ENCODE data around the gene IGFBP1. TPM values are rescaled to one million over a fixed set of nuclear protein-coding genes. Genes with fewer than 3 reads are reported as not detected.
A peak's percentile ranks its signal among the peaks of the same experiment; 100 is the strongest.

Gene IGFBP1
- total RNA-seq, 1 donor from 2014 or later, result not detected

DNA sequence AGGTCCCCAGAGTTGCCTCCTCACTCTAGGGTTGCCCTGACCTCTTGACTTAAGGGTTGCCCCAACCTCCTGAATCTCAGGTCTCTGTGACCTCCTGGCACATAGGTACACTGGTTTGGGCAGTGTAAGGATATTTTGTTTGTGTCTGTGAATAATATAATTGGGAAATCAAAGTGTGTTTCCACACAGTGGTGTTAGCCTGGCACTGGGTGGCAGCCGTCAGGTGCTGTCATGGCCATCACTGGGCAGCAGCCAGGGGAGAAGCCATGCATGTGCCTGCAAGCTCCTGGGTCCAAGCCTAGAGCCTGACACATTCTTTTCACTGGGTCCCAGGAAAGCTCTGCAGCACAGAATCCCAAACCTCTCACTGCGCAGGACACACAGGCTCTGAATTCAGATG is 11.8 kb upstream of the IGFBP1 start:
- DNase-seq (ENCODE audit: low spot score), result no peak
- intact Hi-C loops (cut with DNase I), result no loop called here
- no peak for ATAC-seq

DNA sequence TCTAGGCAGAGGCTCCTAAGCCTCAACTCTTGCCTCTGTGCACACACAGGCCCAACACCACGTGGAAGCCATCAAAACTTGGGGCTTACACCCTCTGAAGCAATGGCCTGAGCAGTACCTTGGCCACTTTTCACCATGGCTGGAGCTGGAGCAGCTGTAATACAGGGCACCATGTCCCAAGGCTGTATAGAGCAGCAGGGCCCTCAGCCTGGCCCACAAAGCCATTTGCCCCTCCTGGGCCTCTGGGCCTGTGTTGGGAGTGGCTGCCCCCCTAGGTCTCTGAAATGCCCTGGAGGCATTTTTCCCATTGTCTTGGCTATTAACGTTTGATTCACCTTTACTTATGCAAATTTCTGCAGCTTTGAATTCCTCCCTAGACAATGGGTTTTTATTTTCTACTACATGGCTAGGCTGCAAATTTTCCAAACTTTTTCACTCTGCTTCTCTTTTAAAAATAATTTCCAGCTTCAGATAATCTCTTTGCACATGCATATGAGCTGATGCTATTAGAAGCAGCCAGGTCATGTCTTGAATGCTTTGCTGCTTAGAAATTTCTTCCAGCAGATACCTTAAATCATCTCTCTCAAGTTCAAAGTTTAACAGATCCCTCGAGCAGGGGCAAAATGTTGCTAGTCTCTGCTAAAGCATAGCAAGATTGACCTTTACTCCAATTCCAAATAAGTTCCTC is 9.7 kb upstream of the IGFBP1 start:
- intact Hi-C loops (cut with DNase I), result no loop called here
- DNase-seq (ENCODE audit: low spot score) (no peak), ATAC-seq (no peak)

DNA sequence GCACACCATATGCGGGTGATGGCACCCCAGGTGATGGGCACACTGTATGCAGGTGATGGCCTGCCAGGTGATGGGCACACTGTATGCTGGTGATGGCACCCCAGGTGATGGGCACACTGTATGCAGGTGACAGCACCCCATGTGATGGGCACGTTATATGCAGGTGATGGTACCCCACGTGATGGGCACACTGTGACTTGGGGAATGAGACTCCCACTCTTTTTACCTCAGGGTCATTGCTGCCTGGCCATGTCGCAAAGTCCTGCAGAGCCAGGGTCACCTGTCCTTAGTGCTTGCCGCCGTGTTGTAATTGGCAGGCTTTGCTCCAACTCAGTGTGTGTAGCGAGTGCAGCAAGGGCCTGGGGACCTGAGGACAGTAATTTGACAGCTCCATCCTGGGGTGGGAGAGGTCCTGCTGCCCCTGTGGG is 7.8 kb upstream of the IGFBP1 start:
- intact Hi-C loops (cut with DNase I), result no loop called here
- ATAC-seq, result no peak

DNA sequence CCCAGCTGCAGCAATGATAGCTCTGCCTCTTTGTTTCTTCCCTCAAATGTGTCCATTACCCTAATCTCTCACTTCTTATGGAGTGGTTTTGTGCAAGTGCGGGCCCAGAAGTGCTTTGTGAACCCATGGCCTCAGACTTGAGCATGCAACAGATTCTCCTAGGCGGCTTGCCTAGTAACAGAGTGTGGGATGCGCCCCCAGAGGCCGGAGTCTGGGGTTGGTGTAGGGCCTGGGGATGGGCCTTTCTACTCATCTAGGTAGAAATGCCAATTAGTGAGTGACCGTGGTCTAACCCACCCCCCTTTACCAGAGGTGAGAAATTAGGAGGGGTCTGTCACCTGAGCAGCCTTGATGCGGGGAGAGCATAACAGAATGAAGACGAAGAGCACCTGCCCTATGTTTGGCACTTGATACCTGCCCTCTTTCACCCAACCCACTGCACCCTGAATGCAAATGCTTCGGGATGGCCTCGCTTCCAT is 7.0 kb upstream of the IGFBP1 start:
- intact Hi-C loops (cut with DNase I), result no loop called here
- no peak for ATAC-seq

More for the DNA sequence above, 7.8 kb upstream of the IGFBP1 start:
- DNase-seq (ENCODE audit: low spot score), result no peak

DNA sequence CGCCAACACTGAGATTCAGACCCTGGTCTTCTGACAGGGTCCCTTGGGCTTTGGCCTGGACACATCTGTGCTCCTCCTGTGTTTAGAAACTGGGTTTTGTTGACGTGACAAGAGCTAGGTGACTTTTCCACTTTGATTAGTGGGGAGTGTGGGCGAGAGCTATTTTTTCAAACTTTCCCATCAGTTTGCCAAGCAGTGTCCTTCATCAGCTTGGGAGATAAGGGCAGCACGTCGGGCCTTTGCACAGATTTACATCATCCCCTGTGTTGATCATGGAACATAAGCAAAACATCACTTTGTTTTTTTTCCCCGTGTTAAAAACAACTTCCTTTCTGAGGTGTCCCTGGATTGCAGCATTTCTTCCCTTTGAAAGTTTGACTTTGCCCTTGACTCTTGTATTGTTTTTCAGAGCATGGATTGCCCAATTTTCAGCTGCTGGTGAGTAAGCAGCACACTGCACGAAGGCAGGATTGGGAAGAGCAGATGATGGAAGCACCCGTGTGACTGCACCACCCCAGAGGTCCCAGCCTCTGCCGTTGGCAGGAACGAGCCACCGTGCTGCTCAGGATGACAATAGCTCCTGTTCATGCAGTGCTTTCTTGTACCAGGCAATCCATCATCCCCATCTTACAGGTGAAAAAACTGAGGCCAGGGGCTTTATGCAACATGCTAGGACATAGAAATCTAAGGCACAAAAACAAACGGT is 6.4 kb upstream of the IGFBP1 start:
- ATAC-seq, result no peak
- DNase-seq (ENCODE audit: low spot score), result no peak
- intact Hi-C loops (cut with DNase I), result no loop called here

More for the DNA sequence above, 7.0 kb upstream of the IGFBP1 start:
- no peak for DNase-seq (ENCODE audit: low spot score)

DNA sequence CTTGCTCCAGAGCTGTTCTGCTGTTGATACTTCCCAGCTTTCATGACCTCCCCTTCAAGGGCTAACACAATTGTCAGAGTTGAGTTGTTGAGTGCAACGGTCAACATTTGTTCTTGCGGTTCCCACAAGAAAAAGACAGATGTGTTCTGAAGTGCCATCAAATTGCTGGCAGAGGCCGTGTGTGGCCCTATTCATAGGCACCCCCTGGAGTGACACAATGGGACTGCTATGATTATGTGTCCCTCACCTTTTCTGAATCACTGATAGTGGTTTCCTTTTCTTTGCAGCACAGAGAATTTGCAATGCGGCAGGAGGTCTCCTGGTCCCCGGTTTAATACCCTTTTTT is 5.8 kb upstream of the IGFBP1 start:
- no peak for DNase-seq (ENCODE audit: low spot score)
- intact Hi-C loops (cut with DNase I), result no loop called here
- no peak for ATAC-seq

DNA sequence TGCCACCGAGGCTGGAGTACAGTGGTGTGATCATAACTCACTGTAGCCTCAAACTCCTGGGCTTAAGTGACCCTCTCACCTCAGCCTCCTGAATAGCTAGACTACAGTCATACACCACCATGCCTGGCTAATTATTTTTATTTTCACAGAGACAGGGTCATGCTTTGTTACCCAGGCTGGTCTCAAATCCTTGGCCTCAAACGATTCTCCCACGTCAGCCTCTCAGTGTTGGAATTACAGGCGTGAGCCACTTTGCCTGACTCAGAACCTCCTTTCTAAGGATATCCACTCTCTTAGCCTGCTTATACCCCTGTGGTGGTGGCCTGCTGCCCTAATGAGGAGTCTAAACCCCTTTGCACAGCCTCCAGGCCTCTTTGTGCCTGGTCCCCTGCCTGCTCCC is 4.2 kb upstream of the IGFBP1 start:
- intact Hi-C loops (cut with DNase I), result no loop called here
- DNase-seq (ENCODE audit: low spot score), result no peak
- ATAC-seq, result no peak

DNA sequence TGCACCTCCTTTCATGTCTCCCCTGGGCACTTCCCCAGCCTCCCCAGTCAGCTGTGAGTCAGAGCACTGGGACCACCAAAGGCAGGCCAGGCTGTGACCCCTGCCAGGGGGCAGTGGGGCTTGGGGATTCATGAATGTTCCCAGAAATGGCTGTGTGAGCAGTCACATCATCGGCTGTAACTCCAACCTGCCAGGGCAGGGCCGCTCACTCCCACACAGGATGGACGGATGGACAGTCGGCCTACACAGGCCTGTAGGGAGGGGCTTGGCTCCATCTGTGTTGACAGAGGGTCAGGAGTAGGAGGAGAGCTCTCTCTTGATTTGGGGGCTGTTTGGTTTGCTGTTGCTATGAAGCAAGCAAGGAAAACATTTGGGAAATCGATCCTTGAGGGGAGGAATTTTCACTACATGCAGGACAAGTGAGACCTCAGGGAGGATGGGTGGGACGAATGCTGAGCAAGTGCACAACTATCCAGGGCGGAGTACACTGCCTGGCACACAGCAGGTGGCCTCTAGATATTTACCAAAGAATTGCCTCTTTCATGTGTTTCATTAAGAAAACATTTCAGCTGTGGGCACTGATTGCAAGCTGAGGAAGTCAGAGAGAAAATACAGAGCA is 2.9 kb upstream of the IGFBP1 start:
- ATAC-seq (peak; percentile 23), DNase-seq (ENCODE audit: low spot score) (no peak)
- intact Hi-C loops (cut with DNase I), result no loop called here

DNA sequence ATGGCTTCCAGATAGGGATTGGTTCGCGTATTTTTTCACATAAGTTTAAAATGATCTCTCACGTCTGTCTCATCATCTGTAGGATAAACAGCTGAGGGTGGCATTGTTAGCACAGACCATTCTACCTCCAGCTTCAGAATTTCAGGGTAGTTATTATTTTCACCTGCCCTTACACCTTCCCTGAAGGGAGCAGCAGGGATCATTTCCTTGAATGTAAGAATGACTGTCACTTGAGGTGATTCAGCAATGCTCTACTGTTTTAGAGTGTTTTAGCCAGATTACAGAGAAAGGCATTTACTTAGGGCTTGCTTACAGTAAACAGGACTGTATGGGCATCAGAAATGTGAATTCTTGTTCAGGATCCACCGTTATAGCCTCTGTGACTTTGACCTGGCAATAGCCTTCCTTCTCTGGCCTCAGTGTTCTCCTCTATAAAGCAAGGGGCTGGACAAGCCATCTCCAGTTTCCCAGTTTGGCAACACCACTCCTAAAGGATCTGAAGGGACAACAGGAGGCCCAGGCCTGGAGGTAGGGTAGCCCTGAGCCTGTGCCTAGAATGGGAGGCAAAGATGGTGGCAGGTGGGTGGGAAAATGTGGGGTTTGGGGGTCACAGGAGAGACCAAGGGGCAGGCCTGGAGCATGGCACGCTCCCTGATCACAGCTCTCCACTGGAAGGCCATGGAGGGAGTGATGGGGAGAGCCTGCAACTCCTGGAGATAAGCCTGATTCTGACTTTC is 1.2 kb upstream of the IGFBP1 start:
- no peak for ATAC-seq
- intact Hi-C loops (cut with DNase I), result no loop called here
- no peak for DNase-seq (ENCODE audit: low spot score)

DNA sequence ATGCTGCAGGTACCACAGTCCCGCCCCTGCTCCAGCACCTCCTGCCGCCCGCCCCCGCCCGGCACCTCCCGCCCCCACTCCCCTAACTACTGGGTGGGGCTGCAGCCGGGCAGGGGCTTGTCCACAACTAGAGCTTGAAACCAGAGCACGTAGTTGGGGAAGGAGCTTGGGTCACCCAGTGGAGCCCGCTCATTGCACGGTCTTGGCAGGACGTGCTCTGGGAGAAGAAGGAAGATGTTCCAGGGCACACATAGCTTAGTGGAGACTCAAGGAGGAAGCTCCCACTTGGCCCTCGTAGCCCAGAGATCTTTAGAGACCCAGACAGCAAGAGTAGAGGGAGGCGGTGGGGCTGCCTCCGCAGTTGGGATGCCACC is 692 bp downstream of the IGFBP1 start:
- DNase-seq (ENCODE audit: low spot score) (no peak), ATAC-seq (no peak)
- intact Hi-C loops (cut with DNase I), result no loop called here

DNA sequence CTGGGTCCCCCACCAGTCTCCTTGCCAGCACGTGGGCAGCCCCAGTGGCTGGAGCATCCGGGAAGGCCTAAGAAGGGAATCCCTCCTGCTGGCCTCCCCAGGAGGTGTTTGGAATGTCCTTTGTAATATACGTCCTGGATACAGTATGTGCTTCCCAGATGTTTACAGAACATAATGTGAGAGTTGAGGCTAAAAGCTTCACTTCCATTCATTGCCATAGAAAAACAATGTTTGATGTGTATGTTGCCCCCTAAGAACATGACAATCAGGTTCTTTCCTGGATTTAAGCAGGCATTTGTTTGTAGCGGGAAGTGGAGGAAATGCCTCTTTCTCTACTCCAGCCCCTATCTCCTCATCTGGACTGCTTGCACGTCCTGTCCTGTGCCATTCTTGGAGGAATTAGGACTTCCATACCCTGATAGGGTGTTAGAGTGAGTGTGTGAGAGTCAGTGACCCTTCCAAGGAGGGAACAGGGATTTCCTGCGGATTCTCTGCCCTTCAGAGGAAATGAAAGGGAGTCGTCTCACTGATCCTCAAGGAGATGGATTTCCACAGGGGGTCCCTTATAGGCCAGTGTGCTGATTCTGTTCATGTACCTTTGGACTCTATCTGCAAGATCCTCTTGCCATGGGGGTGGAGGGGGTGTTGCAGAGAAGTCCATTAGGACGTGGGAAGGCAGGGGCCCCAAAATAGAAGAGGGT is 1.2 kb downstream of the IGFBP1 start:
- DNase-seq (ENCODE audit: low spot score) (no peak), ATAC-seq (no peak)
- intact Hi-C loops (cut with DNase I), result no loop called here

DNA sequence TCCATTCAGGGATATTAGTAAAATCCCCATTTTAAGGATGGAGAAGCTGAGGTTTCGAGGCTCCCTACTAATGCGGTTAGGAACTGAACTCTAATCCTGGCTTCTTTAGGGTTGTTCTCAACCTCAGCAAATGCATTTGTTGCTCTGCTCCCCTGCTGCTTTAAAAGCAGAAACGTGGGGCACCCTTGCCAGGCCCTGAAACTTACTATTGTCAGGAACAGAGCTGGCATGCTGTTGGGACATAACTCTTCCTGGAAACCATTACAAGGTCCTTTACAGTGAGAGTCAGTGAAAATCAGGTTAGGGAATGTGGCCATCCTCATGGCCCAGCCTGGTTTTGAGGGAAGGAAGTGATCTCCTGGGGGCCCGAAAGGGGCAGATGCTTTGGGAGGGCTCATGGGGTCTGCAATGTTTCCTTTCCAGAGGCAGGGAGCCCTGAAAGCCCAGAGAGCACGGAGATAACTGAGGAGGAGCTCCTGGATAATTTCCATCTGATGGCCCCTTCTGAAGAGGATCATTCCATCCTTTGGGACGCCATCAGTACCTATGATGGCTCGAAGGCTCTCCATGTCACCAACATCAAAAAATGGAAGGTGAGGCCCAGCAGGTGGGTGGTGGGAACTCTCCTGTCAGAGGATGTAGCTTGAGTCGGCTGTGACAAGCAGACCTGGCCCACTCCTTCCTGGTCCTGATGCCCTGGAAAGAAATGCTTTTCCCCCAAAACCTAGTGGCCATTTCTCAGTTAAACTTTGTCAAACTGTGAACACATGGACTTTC is 2.0 kb downstream of the IGFBP1 start:
- DNase-seq (ENCODE audit: low spot score), result no peak
- no peak for ATAC-seq
- intact Hi-C loops (cut with DNase I), result no loop called here

DNA sequence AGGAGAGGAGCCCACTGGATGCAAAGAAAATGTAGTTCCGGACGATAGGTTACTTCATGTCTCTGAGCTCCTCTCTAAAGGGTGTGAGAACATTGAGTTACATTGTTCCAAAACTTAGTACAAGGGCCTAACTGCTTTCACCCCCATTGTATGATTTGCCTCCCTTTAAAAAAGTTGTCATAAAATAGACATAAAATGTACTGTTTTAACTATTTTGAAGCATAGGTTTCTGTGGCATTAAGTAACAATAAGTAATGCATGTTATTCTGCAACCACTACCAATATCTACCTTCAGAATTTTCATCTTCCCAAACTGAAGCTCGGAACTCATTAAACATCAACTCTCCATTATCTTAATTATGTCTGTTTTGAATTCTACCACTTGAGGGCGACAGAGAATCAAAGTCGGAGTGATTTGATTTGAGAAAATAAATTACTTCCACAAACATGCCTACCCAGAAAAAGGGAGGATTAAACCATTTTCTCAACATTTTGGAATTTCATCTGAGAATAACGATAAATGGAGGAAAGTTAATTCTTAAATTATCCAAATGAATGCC is 2.7 kb downstream of the IGFBP1 start:
- DNase-seq (ENCODE audit: low spot score) (no peak), ATAC-seq (no peak)
- intact Hi-C loops (cut with DNase I), result no loop called here

DNA sequence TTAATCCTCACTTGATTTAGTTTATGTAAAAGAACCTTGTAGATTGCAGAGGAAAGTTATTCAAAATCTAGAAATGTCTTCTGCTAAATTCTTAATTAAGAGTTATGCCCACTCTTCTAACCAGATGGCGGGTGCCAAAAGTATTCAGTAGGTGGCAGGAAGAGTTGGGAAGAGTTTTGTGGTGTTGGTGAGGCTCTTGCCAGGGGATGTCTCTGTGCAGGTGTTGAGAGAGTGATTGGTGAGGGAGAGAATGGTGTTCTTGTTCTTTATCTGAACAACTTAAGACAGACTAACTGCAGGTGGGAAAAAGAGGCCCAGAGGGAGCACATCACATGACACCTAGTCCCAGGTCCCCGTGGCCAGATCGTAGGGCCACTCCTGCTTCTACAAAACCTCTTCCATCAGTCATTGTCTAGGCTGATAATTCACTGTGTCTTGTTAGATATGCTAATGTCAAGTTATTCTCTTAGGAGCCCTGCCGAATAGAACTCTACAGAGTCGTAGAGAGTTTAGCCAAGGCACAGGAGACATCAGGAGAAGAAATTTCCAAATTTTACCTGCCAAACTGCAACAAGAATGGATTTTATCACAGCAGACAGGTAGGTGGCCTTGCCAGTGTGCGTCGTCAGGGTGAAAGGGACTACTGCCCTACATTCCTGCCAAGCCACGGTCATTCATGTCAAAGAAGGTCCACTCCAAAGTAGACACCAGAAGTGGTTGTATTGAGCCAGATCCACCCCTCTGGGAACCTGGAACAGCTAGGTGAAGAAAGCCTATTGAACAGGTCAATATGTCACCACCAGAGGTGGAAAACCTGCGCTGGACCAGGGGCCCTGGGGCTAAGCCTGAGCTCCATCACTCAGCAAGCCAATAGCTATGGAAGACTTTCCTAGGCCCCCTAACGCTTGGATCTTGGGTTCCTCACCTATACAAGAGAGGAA is 3.4 kb downstream of the IGFBP1 start:
- no peak for ATAC-seq
- no peak for DNase-seq (ENCODE audit: low spot score)
- intact Hi-C loops (cut with DNase I), result no loop called here

DNA sequence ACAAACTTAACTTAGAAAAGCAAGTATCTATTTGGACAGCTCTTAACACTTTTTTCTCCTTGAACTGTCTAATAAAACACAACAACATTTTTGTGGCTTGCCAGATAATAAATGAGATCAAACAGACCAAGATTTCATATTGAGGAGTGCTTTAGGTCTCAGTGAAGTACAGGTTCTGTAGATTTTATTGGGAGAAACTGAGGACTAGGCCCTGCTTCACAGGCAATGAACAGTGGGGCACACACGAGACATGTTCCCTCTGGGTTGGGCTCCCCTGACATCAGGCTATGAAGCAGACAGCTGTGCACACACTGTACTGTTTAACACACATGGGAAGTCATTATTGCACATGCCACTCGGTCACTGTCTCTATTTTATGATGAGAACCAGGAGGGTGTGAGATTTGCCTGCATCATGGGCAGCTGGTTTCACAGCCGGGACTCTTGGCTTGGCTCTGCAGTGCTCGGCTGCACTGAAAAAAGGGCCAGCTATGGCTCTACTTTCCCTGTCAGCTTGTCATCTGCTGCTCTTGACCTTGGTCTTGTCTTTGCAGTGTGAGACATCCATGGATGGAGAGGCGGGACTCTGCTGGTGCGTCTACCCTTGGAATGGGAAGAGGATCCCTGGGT is 4.2 kb downstream of the IGFBP1 start:
- intact Hi-C loops (cut with DNase I), result no loop called here
- ATAC-seq (no peak), DNase-seq (ENCODE audit: low spot score) (no peak)

DNA sequence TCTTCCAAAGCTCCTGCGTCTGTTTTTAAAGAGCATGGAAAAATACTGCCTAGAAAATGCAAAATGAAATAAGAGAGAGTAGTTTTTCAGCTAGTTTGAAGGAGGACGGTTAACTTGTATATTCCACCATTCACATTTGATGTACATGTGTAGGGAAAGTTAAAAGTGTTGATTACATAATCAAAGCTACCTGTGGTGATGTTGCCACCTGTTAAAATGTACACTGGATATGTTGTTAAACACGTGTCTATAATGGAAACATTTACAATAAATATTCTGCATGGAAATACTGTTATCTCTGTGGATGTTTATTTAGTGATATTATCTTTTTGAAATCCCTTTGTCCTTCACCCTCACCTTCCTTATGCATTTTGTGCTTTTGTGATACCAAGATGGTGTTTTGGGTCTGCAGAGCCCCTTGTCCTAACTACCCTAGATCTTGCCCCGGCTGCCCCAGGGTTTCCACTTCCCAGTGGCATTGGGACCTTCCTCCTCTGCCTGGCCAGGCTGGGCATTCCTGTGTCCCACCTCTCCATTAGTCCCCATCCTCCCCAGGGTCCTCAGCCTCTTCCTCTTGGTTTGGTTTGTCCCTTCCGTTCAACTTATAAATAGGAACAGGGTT is 5.2 kb downstream of the IGFBP1 start:
- ATAC-seq, result no peak
- intact Hi-C loops (cut with DNase I), result no loop called here
- no peak for DNase-seq (ENCODE audit: low spot score)

Measured in sciatic nerve (tissue), 2 donors.